Uterus (tissue), 2 donors: ENCODE measurements around the gene VIT.

Experiments
- POLR2A ChIP-seq, 2 donors: fragments of 450-650 bp; IDR thresholded peaks; one replicate each; pipeline ENCODE4 v1.6.1; 2016; ENCODE audit warnings: antibody characterized with exemption in 2 of 2, mild to moderate bottlenecking in 1 of 2, moderate library complexity in 1 of 2
- TF ChIP-seq, protein P1 (sequence below), 4 experiments: fragments of 200-600 bp in 2 of 4; fragments of 450-650 bp in 2 of 4; sonication (generic) in 2 of 4; IDR thresholded peaks; one replicate each; pipeline ENCODE4 v1.5.1; 2016 to 2019; ENCODE audit warnings: antibody characterized with exemption in 4 of 4, mild to moderate bottlenecking in 2 of 4, moderate library complexity in 1 of 4

- TF ChIP-seq, protein P1, sequence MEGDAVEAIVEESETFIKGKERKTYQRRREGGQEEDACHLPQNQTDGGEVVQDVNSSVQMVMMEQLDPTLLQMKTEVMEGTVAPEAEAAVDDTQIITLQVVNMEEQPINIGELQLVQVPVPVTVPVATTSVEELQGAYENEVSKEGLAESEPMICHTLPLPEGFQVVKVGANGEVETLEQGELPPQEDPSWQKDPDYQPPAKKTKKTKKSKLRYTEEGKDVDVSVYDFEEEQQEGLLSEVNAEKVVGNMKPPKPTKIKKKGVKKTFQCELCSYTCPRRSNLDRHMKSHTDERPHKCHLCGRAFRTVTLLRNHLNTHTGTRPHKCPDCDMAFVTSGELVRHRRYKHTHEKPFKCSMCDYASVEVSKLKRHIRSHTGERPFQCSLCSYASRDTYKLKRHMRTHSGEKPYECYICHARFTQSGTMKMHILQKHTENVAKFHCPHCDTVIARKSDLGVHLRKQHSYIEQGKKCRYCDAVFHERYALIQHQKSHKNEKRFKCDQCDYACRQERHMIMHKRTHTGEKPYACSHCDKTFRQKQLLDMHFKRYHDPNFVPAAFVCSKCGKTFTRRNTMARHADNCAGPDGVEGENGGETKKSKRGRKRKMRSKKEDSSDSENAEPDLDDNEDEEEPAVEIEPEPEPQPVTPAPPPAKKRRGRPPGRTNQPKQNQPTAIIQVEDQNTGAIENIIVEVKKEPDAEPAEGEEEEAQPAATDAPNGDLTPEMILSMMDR (IDR thresholded peaks at IDR 0.05) = no peak
- no peak for TF ChIP-seq POLR2A (IDR thresholded peaks at IDR 0.05)
Observed at GRCh38 chr2:36692121-36692520, 4.4 kb upstream of the VIT start.
